Stimulated activated CD4-positive, alpha-beta T cell treated with anti-CD3 and anti-CD28 coated beads, Interleukin-4, amount 100 ng/mL, for 4 hours (primary cell): ENCODE results near the gene SYMPK.

ENCODE experiments used
- DNase-seq, 2 experiments: peaks; one replicate each; pipeline ENCODE4 v3.0.0-alpha.2; 2020

SYMPK gene

DNA sequence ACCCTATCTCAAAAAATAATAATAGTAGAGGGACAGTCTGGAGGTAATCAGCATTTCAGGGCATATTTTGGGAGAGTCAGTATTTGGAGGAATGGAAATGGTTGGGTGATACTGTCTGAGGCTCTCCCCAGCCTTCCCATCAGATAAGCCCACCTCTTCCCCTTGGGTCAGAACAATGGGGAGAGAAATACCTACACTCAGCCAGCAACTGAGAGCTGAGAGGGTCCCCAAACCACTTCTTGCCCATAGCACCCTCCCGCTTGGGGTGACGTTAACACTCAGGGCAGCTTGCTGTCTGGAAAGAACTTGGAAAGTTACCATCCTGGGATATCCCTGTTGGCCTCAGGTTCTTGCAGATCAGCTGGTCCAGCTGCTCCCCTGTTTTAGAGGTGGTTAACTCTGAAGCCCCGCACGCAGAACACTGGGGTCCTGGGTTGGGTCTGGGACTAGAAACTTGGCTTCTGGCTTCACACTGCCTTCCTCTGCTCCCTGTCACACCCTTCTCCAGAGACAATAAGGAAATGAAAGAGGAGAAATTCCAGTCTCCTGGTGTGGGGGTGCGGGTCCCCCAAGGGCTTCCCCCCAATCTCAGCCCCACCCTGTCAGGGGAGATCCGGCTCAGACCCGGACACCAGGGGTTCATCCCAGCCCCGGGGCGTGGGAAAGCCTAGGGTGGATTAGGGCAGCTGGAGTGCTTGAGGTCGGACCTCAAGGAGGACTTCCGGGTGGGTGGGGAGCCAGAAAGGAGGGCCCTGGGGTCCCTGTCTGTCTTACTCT is 3.6 kb upstream of the SYMPK start:
- no peak for DNase-seq

- no peak for DNase-seq
Observed at GRCh38 chr19:45865269-45865948, 2.5 kb upstream of the SYMPK start.

DNA sequence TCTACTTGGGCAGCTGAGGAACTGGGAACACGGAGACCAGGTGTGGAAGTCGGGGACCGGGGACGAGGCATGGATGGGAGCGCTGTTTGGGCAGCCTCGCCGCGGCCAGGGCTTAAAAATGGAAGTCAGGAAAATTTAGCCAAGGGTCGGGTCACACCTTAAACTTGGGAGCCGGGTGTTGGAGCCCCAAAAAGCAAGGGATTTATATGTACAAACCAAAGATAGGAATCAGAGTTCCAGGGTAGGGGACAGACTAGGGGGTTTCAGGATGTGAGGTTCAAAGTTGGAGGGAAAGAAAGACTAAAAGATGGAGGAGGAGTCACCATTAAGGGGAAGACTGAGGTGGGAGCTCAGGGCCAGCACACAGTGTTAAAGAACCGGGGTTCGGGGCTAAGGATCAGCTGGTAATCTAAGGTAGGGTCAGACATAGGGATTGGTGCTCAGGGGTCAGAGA is 1.7 kb upstream of the SYMPK start:
- no peak for DNase-seq

DNA sequence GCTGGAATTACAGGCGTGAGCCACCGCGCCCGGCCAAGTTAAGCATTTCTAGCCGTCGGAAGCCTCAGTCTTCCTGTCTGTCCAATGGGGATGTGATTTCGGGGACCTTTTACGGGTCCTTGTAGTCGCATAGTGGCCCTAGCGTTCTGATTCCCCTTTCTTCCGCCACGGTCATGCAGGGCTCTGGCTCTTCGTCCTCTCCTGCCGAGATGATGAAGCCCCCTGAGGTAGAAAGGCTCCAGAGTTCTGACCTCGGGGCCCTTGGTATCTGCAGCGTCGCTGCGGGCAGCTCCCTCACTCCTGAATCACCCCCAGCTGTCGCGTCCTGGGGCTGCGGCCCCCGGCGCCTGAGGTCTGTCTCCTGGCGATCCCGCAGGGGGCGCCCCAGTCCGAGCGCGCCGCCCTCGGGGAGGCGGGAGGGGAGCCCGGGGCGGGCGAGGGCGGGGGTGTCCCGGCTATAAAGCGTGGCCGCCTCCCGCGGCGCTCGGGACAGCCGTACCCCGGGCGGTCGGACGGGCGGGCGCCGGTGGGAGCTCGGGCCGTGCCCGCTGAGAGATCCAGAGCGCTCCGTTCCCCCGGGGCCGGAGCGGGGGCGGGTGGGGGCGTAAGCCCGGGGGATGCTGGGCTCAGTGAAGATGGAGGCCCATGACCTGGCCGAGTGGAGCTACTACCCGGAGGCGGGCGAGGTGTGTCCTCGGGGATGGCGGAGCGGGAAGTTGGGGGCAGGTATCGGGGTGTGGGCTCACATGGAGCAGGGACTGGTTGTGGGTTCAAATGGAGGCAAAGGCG is 1.1 kb upstream of the SYMPK start, which contains the start of gene FOXA3:
TSS of gene FOXA3 (plus strand) at position 487 of the 789 bp plus-strand sequence. CDS start at position 618, 131 bp downstream.
- DNase-seq: peak; percentile 41 to 53

DNA sequence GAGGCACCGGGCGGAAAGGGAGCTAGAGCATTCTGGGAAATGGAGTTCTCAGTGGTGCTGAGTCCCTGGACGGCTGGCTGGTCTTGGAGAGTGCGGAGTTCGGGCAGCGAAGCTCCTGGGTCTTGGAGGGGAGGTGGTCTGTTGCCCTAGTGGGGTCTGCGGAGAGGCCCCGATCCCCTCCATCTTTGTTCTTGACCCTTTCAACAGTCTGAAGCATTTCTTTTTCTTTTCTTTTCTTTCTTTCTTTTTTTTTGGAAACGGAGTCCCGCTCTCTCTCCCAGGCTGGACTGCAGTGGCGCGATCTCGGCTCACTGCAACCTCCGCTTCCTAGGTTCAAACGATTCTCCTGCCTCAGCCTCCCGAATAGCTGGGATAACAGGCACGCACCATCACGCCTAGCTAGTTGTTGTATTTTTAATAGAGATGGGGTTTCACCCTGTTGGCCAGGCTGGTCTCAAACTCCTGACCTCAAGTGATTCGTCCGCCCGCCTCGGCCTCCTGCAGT is 440 bp upstream of the SYMPK start:
- no peak for DNase-seq

DNA sequence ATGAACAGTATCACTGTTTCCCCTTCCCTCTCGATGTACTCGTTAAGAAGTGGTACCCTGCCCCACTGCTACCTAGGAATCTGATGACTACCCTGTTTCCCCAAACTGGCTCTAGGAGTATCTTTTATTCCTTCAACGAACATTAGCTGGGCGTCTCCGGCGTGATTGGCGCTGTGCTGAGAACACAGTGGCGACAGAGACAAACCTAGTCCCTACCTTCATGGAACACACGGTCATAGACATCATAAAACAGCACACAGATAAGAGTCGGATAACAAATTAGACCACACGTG is 730 bp downstream of the SYMPK start:
- DNase-seq: no peak

GRCh38 chr19:45860359-45861259 is 2.3 kb downstream of the SYMPK start:
- no peak for DNase-seq

GRCh38 chr19:45854167-45854778 is 8.7 kb downstream of the SYMPK start:
- DNase-seq: no peak

DNA sequence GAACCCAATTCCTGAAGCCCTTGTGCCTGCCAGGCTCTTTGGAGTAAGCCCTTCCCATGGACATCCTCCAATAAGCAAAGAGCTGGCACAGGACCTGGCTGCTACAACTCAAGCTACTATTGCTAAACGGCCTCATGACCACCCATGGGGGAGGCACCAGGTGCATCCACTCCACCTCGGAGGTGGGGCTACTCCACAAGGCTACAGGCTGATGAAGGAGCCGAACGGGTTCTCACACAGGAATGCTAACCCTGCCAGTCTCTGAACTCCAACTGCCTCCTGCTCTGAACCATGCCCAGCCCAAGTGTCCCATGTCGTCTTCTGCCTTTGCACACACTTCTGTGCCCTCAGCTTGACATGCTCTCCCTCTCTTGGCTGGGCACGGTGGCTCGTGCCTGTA is 10.0 kb downstream of the SYMPK start:
- DNase-seq: no peak

- DNase-seq: no peak
Observed at GRCh38 chr19:45852145-45852750, 10.7 kb downstream of the SYMPK start.

DNA sequence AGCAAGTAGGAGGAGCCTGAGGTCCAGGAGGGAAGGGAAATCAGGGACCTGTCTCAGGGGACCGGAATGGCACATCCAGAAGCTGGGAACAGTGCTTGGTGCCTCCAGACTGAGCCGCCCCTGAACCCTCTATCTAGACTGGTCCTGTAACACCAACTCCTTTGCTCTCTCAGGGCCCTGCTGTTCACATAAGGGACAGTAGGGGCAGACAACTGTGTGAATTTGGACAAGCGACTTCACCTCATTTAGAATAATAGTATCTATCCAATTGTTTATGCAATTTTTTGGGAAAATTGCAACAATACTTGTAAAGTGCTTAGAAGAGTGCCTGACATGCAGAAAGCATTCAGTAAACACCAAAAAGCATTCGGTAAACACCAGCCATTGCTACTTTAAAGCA is 14.0 kb downstream of the SYMPK start:
- no peak for DNase-seq

GRCh38 chr19:45847663-45848062 is 15.3 kb downstream of the SYMPK start:
- DNase-seq: no peak

- DNase-seq: no peak
Observed at GRCh38 chr19:45842198-45842597, 20.7 kb downstream of the SYMPK start.

DNA sequence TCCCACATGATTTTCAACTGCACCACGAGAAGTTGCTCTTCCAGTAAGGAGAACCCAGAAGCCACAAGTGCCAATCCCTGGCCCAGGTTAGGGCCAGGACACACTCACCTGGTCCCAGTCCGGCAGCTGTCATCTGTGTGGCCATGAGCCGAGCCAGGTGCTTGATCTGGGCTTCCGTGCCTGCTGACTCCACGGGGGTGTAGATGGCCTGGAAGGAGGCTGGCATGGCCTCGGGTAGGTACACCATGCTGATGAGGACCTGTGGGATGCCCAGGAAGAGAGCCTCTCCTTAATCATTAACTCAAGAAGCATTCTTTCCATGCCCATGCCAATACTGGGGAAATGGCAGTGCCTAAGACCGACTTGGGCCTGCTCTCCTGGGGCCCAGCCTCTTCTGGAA is 28.0 kb downstream of the SYMPK start:
- DNase-seq: no peak

GRCh38 chr19:45828945-45829344 is 34.0 kb downstream of the SYMPK start:
- no peak for DNase-seq

DNA sequence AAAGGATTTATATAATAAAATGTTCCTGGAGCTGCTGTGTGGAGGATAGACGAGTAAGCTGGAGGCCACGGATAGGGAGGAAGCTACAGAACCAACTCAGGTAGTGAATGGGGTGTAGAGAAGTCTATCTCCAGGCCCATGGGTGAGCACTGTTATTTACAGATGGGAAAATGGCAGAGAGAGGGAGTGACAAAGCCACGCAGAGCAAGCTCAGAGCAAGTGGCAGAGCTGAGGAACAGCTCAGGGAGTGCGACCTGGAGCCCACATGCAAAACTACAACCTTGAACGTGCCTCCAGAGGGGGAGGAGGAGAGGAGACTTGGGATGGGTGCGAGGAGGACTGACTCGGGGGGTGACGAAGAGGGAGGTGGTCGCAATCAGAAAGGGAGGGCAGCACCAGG is 34.4 kb downstream of the SYMPK start:
- no peak for DNase-seq

DNA sequence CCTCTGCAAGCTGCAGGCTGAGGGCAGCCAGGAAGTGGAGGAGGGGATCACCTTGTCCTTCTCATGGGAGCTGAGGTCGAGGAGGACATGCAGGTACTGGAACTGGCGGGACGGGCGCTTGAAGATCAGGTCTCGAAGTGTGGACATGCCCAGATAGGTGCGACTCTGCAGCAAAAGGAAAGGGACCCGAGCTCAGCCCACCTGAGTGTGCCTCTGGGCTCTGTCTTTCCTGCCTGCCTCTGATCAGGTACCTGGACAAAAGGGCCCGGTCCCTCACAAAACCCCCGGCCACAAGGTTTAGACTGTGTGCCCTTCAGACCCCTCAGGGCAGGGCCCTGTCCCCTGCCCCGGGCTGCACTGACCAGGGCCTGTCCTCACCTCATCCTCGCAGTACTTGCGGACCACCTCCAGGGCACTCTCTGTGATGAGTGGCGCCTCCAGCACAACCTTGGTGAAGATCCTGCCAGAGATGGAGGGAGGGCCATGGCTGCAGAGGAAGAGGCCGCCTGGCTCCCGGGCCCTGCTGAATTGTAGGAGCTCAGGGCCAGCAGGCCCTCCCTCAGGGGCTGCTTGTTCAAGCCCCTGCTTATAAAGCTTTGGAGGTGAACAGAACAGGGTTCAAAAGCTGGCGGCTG is 35.4 kb downstream of the SYMPK start:
- DNase-seq: no peak

DNA sequence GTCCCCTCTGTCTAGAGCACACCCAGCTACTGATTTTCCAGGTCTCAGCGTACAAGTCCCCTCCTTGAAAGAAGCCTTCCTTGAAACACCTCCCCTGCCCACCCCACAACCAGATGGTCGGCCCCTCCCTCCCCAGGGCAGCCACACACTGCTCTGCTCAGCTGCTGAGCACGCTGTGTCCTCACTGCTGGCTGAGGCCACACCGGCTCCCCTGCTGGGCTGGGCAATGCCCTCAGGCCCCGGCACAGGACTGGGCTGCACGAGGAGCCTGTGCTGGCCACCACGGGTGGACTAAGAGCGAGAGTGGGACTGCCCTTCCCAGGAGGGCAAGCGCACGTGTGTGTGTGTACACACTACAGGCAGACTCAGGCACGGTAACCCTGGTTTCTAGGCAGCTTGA is 36.0 kb downstream of the SYMPK start:
- no peak for DNase-seq

GRCh38 chr19:45825917-45826893 is 36.7 kb downstream of the SYMPK start:
- DNase-seq: no peak

DNA sequence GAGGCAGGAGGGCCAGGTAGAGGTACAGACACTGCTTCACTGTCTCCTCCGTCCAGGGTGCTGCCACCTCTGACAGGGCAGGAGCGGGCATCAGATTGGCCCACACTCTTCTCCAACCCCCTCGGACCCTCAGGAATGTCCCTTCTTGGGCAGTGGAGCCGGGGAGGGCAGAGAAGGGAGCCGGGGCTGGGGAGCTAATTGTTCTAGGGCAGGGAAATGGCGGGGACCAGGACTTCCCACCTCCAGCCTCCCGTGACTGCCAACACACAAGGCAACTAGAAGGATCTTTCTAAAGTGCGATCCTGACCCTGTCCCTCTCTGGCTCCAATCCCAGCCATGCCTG is 37.7 kb downstream of the SYMPK start:
- DNase-seq: no peak
